ENCODE results near the gene HAUS7. TPM values are rescaled to one million over a fixed set of nuclear protein-coding genes. Genes with fewer than 3 reads are reported as not detected.

HAUS7 gene
- 16.6 TPM for total RNA-seq

DNA sequence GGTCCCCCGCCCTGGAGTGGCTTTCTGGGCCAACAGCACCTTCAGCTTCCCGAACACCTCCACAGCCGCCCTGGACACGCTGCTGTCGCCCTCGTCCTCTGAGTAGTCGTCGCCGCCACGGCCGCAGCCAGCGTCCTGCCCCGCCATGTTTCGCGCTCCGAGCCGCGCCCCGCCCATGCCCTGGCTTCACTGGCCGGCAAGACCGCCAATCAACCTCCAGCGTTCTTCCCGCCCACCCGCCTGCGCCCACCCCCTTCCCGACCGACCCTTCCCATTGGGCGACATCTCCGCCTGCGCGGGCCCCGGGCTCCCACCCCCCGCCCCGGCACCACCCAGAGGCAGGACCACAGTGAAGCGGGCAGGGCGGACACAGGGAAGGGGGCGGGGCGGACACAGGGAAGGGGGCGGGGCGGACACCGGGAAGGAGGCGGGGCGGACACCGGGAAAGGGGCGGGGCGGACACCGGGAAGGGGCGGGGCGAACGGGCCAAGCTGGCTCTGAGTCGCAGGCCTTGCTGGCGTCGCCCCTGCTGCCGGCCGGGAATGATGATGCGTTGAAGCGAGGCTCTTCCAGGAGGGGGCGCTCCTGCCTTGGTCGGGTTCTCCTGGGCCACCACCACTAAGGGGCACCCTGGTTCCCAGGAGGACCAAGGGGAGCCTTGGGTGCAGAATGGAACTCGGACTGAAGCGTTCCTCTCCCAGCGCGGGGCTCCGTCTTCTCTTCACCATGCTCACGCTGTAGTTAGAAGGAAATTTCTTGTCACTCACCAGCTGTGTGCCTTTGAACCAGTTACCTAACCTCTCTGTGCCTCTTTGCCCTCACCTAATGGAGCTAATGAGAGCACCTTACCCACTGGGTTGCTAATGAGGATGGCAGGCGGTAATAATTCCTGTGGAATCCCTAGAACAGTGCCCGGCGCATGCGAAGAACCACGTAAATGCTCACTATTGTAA, at the start of gene HAUS7:
HAUS7 (minus strand) TSS at position 166 of the 953 bp plus-strand sequence; CDS start at position 147, 19 bp downstream.
- peak; percentile 92 for ATAC-seq

DNA sequence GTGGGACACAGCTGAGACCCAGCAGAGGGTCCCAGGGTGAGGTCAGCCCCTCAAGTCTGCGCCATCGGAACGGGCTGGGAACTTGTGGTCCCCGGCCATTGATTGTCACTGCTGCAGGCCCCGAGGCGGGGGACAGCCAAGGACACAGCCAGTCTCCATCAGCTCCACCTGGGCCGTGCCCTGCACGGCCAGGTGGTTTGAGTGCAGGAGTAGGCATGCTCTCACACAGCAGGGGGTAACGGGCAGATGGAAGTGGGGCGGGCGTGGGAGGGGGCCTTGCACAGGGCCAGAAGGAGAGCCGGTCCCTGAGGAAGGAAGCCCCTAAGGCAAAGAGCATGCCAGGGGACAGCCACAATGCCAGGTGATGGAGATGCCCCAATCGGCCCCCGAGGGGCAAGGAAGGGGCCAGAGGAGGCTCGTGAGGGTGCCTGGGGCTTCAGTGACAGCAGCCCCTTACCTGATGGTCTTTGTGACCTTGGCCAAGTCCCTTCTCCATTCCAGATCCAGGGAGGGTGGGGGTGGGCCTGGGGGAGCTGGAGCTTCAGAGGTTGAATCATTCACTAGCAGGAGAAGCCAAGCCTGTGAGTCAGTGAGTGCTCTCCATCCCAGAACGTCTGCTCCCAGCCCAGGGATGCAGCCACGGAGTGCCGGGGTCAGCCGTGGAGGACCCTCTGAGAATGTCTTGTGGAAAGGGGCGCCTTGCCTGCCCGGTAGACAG, 49.4 kb upstream of the HAUS7 start:
- ATAC-seq: no peak

- no peak for ATAC-seq
Measured at GRCh38 chrX:153517946-153518834, 47.8 kb upstream of the HAUS7 start.

DNA sequence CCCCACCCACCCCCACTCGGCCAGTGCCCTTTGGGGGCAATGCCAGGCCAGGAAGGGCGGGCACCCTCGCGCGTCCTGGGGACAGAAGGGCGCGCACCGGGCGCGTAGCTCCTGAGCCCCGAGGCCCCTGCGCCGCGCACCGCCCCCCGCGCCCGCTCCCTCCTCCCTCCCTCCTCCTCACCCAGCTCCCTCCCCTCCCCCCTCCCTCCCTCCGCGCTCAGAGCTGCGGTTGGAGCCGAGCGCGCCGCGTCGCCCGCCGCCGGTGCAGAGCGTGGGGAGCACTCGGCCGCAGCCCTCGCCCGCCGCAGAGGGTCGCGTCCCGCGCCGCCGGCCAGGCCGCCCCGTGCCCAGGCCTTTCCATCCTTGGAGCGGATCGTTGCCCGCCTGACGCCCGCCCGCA, 47.0 kb upstream of the HAUS7 start, which contains the start of gene ATP2B3:
ATP2B3 (plus strand) TSS at position 220 of the 400 bp plus-strand sequence. CDS start 18,606 bp downstream, outside the sequence.
- no peak for ATAC-seq

- no peak for ATAC-seq
Measured at GRCh38 chrX:153516073-153516472, 45.7 kb upstream of the HAUS7 start.

DNA sequence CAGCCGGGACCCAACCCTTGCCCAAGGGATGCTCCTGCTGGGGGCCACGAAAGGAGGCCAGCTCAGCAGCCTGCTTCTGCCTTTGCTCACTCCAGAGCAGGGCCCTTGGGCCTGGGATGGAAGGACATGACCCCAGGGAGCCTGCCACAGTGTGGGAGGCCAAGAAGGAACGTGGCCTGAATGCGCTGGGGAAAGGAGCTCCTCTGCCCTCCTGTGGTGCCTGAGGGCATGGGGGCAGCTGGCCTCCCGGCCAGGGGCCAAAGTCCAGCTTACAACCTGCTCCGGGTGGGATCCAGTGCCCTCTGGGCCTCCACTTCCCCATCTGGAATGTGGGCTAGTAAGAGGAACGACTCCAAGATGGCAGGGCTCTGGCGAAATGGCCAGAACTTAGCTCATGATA, 45.1 kb upstream of the HAUS7 start:
- no peak for ATAC-seq

GRCh38 chrX:153514259-153514658, 43.9 kb upstream of the HAUS7 start:
- no peak for ATAC-seq

DNA sequence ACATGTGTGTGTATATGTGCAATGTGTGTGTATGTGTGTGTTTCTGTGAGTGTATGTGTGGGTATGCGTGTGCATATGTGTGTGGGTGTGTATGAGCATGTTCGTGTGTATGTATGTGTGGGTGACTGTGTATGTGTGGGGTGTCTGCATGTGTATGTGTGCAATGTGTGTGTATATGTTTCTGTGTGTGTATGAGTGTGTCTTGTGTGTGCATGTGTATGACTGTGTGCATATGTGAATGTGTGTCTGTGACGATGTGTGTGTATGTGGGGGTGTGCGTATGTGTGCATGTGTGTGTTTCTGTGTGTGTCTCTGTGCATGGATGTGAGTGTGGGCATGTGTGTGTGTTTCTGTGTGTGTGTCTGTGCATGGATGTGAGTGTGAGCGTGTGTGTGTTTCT, 42.9 kb upstream of the HAUS7 start:
- no peak for ATAC-seq

GRCh38 chrX:153512501-153512893, 42.1 kb upstream of the HAUS7 start:
- ATAC-seq: no peak

- no peak for ATAC-seq
Measured at GRCh38 chrX:153511784-153512500, 41.6 kb upstream of the HAUS7 start.

GRCh38 chrX:153510383-153510782, 40.0 kb upstream of the HAUS7 start:
- no peak for ATAC-seq

DNA sequence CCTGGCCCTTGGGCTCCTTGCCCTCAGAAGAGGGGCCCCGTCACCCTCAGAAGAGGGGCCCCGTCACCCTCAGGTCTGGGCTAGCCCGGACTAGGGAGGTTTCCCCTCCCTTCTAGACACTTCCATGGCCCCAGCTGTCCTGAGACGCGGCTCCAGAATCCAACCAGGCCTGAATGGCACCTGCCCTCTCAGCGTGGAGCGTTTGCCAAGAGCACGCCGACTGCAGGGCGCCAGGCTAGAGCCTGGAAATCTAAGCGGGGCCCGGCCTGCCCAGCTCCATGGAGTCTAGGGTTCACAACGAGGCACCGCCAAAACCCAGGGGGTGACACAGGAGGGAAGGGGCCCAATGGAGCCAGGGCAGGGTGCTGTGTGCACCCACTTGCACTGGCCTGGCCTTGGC, 39.2 kb upstream of the HAUS7 start:
- no peak for ATAC-seq

- ATAC-seq: peak; percentile 85
Measured at GRCh38 chrX:153507484-153508178, 37.3 kb upstream of the HAUS7 start.

GRCh38 chrX:153505361-153505760, 35.0 kb upstream of the HAUS7 start:
- ATAC-seq: no peak

DNA sequence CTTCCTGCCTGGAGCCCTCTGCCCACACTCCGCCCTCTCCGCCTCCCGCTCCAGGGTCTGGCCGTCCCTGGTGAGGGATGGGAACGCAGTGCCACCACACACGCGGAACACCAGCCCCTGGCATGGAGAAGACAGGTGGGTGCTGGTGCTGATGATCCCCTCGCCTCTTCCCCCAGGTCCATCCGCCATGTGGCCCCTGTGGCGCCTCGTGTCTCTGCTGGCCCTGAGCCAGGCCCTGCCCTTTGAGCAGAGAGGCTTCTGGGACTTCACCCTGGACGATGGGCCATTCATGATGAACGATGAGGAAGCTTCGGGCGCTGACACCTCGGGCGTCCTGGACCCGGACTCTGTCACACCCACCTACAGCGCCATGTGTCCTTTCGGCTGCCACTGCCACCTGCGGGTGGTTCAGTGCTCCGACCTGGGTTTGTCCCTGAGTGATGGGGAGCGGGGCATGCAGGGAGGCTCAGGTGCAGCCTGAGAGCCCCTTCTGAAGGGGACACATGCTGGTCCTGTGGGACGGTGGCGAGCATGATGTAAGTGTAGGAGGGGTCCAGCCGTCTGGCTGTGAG, 34.2 kb upstream of the HAUS7 start:
- ATAC-seq: no peak

- ATAC-seq: no peak
Measured at GRCh38 chrX:153502796-153503195, 32.4 kb upstream of the HAUS7 start.

- ATAC-seq: peak; percentile 35
Measured at GRCh38 chrX:153502131-153502530, 31.8 kb upstream of the HAUS7 start.

DNA sequence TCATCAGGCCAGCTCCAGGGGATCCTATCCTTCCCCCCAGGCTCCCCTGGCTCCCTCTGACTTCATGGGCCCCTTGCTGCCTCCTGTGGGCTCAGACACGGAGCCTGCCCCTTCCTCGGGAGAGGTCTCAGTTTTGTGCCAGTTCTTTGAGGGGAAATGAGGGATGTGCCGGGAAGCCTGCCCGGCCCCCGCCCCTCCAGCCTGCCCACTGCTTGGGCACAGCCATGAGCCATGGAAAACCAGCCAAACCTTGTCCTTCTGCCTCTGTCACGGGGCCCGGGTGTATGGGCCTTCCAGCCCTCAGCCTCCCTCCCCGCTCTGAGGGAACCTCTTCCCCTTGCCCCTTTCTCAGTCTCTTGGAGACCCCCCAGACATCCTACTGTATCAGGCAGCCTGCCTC, 31.2 kb upstream of the HAUS7 start:
- ATAC-seq: no peak

- ATAC-seq: no peak
Measured at GRCh38 chrX:153500676-153501280, 30.4 kb upstream of the HAUS7 start.

DNA sequence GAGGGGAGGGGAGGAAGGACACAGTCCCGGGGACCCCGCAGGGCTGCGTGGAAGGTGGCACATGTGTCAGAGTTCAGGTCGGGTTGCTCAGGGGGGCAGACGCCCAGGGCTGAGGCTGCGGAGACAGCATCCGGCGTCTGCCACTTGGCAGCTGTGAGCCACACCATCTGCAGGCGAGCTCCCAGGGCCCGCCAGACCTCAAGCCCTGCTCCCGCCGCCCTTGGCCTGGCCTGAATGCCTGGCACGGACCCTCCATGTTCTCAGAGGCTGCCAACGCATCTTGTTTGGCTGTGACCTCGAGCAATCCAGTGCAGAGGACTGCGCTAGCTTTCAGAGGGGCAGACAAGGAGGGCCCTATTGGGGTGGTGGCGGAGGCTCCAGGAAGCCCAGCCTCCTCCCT, 29.5 kb upstream of the HAUS7 start:
- ATAC-seq: no peak

Measured in esophagus mucosa (tissue), 1 donor.